Ovary (tissue), 9 donors: ENCODE data around the gene EHBP1. TPM values are rescaled to one million over a fixed set of nuclear protein-coding genes. Genes with fewer than 3 reads are reported as not detected.

Source experiments
- DNase-seq, 5 donors: peaks; one replicate each; pipeline ENCODE4 v3.0.0-alpha.2; 2019 to 2020
- H3K27ac ChIP-seq, 2 donors: fragments of 200-600 bp; one replicate each; pipeline versions ENCODE4 v1.5.1 to v1.8.0; 2019 to 2022
- H3K27me3 ChIP-seq: fragments of 200-600 bp; one replicate; pipeline ENCODE4 v1.8.0; 2022
- H3K36me3 ChIP-seq: fragments of 200-600 bp; sonication (generic); one replicate; pipeline ENCODE4 v1.5.1; 2019
- H3K4me1 ChIP-seq: one replicate; pipeline ENCODE4 v1.8.1; 2013; ENCODE audit warnings: mild to moderate bottlenecking, moderate library complexity; ENCODE audit not compliant: insufficient read depth
- H3K4me3 ChIP-seq: fragments of 200-600 bp; sonication (generic); one replicate; pipeline ENCODE4 v1.5.1; 2017
- H3K9me3 ChIP-seq, 2 donors: fragments of 200-600 bp in 1 of 2; sonication (generic) in 1 of 2; one replicate each; pipeline versions ENCODE4 v1.5.1 to v1.8.1; 2013 to 2019; ENCODE audit warnings: mild to moderate bottlenecking in 1 of 2, moderate library complexity in 1 of 2
- EP300 ChIP-seq: sonication (generic); formaldehyde crosslinking; IDR thresholded peaks from one replicate; pipeline ENCODE4 v1.6.1; 2017; ENCODE audit warnings: antibody characterized with exemption
- POLR2A ChIP-seq: fragments of 450-650 bp; IDR thresholded peaks from one replicate; pipeline ENCODE4 v1.6.1; 2017; ENCODE audit warnings: antibody characterized with exemption, mild to moderate bottlenecking, moderate library complexity
- WGBS, 3 donors: extraction: QIAGEN DNeasy Blood & Tissue Kit in 1 of 3; methylation state at CpG; one replicate each; pipeline versions ENCODE4 v1.1.5 to v1.1.7; 2013 to 2017; 5-methylcytosine and 5-hydroxymethylcytosine counted together
- intact Hi-C, 4 donors: fragments of 100-400 bp; cut with DNase I; formaldehyde crosslinking; loops; one replicate each; pipeline versions ENCODE4 v1.11.0 to v1.15.1; 2022 to 2023
- polyA plus RNA-seq, 2 donors: library from polyadenylated mRNA; stranded (reverse); fragments of 200-250 nt in 1 of 2; fragments of 350-450 nt in 1 of 2; fragmentation: Illumina TruSeq in 1 of 2; extraction: RNeasy Lipid Tissue Mini Kit (QIAGEN cat#74804) in 1 of 2; gene quantifications; one replicate each; pipeline ENCODE4 v1.2.3, GENCODE V29; 2013 to 2014
- total RNA-seq, 7 donors: library from RNA; depleted of rRNA in 2 of 7; stranded (reverse); fragments of >200 nt in 2 of 7; fragmentation: NEBNext Ultra II Directional in 3 of 7; extraction: Animal tissue kit (Norgen Biotek cat#: 25700) in 3 of 7; gene quantifications; one replicate each; pipeline versions ENCODE4 v1.1.0 to v1.2.4, GENCODE V29; 2016 to 2023
- TF ChIP-seq, protein P1 (sequence below), 3 donors: fragments of 450-650 bp in 2 of 3; fragments of 200-600 bp in 1 of 3; IDR thresholded peaks; one replicate each; pipeline versions ENCODE4 v1.5.1 to v1.8.0; 2016 to 2022; ENCODE audit warnings: antibody characterized with exemption in 3 of 3, mild to moderate bottlenecking in 1 of 3
- donor health status: DM: no; HTN: no; CAD: no; lungs with moderate emphysema.
- donor health status: DM: no; HTN: no; CAD: no.
- donor health status: Bipolar disorder and iron deficiency.
- donor health status: DM: yes; HTN: yes; CAD: no.
- donor health status: DM: no; HTN: no; CAD: no.
- donor health status: DM: yes; HTN: yes; CAD: no.

Gene EHBP1
- total and polyA plus RNA-seq, 9 donors: 56.3 to 185 (median 117) TPM

DNA sequence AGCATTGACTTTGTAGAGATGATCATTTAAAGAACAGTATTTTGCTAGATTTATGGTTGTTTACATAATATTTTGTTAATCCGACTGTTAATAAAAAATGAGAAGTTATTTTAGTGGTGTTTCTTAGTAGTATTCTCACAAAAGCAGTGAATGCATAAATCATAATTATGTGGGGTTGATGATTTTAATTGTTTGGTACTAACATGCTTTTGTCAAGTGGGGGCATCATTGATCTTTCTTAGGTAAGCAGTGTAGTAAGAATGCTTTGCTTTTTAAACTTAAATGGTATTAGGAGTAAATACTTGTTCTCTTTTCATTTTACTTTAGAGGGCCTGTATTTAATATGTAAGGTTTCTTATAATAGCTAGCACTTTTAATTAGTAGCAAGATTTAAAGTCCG is 235.9 kb downstream of the EHBP1 start:
- WGBS, 3 donors: 79 to 84% (median 83%) methylated on average over 2 of the region's 2 CpGs
- intact Hi-C loops: no loop called here

DNA sequence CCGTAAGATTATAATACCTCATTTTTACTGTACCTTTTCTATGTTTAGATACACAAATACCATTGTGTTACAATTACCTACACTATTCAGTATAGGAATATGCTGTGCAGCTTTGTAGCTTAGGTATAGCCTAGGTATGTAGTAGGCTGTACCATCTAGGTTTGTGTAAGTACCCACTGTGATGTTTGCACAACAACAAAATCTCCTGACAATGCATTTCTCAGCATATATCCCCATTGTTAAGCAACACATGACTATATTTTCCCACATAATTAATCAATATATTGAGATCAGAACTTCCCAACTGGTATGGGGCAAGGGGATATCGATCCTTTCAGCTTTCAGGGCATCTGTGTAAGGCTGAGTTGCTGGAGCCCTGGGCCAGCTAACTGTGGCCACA is 238.8 kb downstream of the EHBP1 start:
- no peaks in the 10 kb centered on the region for H3K9me3 ChIP-seq
- no peaks in the 10 kb centered on the region for H3K36me3 ChIP-seq
- 96 to 99% (median 97%) methylated on average over 2 of the region's 2 CpGs for WGBS, 3 donors
- no peak overlapping the region for H3K4me3 ChIP-seq
- intact Hi-C loops: no loop called here
- no peak for DNase-seq
- no peaks in the 10 kb centered on the region for H3K4me1 ChIP-seq
- TF ChIP-seq EP300 (no peak), POLR2A (no peak)
- TF ChIP-seq, protein P1, sequence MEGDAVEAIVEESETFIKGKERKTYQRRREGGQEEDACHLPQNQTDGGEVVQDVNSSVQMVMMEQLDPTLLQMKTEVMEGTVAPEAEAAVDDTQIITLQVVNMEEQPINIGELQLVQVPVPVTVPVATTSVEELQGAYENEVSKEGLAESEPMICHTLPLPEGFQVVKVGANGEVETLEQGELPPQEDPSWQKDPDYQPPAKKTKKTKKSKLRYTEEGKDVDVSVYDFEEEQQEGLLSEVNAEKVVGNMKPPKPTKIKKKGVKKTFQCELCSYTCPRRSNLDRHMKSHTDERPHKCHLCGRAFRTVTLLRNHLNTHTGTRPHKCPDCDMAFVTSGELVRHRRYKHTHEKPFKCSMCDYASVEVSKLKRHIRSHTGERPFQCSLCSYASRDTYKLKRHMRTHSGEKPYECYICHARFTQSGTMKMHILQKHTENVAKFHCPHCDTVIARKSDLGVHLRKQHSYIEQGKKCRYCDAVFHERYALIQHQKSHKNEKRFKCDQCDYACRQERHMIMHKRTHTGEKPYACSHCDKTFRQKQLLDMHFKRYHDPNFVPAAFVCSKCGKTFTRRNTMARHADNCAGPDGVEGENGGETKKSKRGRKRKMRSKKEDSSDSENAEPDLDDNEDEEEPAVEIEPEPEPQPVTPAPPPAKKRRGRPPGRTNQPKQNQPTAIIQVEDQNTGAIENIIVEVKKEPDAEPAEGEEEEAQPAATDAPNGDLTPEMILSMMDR (IDR thresholded peaks at IDR 0.05): no peak
- H3K27ac ChIP-seq: no peak overlapping the region
- no peaks in the 10 kb centered on the region for H3K27me3 ChIP-seq

More for the DNA sequence above, 235.9 kb downstream of the EHBP1 start:
- TF ChIP-seq, protein P1 (IDR thresholded peaks at IDR 0.05): no peak
- no peaks in the 10 kb centered on the region for H3K9me3 ChIP-seq
- no peak overlapping the region for H3K27ac ChIP-seq
- H3K27me3 ChIP-seq: no peaks in the 10 kb centered on the region
- no peak for DNase-seq
- no peak overlapping the region for H3K4me3 ChIP-seq
- no peaks in the 10 kb centered on the region for H3K36me3 ChIP-seq
- H3K4me1 ChIP-seq: no peaks in the 10 kb centered on the region

DNA sequence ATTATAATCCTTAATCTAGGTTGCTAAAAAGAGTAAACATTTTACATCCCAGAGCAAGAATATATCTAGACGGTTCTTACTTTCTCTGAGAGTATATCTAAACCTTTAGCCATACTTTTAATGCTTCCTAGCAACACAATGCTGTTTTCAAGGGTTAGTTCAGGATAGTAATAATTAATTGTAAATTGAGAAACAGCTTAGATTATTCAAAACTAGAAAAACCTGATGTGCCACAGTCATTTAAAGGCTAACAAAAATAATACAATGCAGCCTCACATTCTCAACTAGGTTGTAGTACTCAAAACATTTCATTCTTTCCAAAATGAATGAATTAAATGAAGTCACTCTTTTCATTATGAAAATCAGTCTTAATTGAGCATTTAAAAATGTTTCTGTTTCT is 241.9 kb downstream of the EHBP1 start:
- no peak for TF ChIP-seq EP300
- no peak for TF ChIP-seq POLR2A
- TF ChIP-seq, protein P1 (IDR thresholded peaks at IDR 0.05): no peak
- no peak overlapping the region for H3K4me3 ChIP-seq
- DNase-seq: no peak
- no peaks in the 10 kb centered on the region for H3K4me1 ChIP-seq
- H3K36me3 ChIP-seq: no peaks in the 10 kb centered on the region
- H3K27me3 ChIP-seq: no peaks in the 10 kb centered on the region
- no peak overlapping the region for H3K27ac ChIP-seq
- no peaks in the 10 kb centered on the region for H3K9me3 ChIP-seq
- 69 to 74% (median 70%) methylated on average over 1 of the region's 1 CpG for WGBS, 3 donors
- intact Hi-C loops: no loop called here

DNA sequence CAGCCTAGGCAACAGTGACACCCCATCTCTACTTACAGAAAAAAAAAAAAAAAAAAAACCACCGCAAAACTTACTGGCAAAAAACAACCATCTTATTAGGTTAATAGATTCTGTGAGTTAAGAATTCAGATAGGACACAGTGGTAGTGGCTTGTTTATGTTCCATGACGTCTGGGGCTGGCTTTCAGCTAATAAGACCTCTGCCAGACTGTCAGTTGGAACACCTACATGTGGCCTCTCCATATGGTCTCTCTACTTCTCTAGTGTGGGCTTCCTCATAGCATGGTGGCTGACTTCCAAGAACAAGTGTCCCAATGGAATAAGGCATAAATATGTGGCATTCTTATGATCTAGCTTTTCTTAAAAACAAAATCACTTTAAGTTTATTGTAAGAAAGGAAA is 251.1 kb downstream of the EHBP1 start:
- no peaks in the 10 kb centered on the region for H3K36me3 ChIP-seq
- no peak for DNase-seq
- no peak overlapping the region for H3K27ac ChIP-seq
- WGBS, 3 donors: 80 to 81% (median 80%) methylated on average over 2 of the region's 2 CpGs
- no peaks in the 10 kb centered on the region for H3K27me3 ChIP-seq
- H3K4me3 ChIP-seq: no peak overlapping the region
- intact Hi-C loops: no loop called here
- H3K4me1 ChIP-seq: peaks cover 1% of the 10 kb centered on the region
- H3K9me3 ChIP-seq: no peaks in the 10 kb centered on the region
- TF ChIP-seq POLR2A (no peak), EP300 (no peak)
- TF ChIP-seq, protein P1 (IDR thresholded peaks at IDR 0.05): no peak

DNA sequence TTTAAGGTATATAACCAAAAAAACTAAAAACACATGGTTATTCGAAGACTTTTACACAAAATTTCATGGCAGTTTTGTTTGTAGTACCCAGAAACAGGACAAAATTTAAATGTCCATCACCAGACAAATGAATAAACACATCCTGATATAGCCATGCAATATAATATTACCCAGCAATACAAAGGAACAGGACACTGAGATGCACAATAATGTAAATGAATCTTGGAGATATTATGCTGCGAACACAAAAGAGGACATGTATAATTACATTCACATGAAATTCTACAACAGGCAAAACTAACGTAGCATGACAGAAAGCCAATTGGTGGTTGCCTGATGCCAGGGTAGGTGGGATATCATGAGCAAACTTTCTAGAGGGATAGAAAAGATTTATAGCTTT is 252.7 kb downstream of the EHBP1 start:
- Histone ChIP-seq H3K4me3 (no peak overlapping the region), H3K27ac (no peak overlapping the region), H3K4me1 (peaks cover under 1% of the 10 kb centered on the region), H3K36me3 (no peaks in the 10 kb centered on the region), H3K9me3 (no peaks in the 10 kb centered on the region), H3K27me3 (no peaks in the 10 kb centered on the region)
- WGBS, 3 donors: 96 to 99% (median 96%) methylated on average over 3 of the region's 3 CpGs
- no peak for DNase-seq
- TF ChIP-seq, protein P1 (IDR thresholded peaks at IDR 0.05): no peak
- no peak for TF ChIP-seq POLR2A
- TF ChIP-seq EP300: no peak
- intact Hi-C loops: no loop called here
